ENCODE measurements around the gene TNFAIP1.

The TNFAIP1 gene

GRCh38 chr17:28369684-28370034 is 34.1 kb downstream of the TNFAIP1 start:
- Histone ChIP-seq H3K9ac (no peak overlapping the region), H3K27me3 (no peaks in the 10 kb centered on the region), H3K4me3 (no peak overlapping the region), H3K4me1 (peaks cover 32% of the 10 kb centered on the region), H3K36me3 (peaks cover 15% of the 10 kb centered on the region; the same call in 1 of the 2 replicates), H3K27ac (no peak overlapping the region), H4K20me1 (peaks cover 32% of the 10 kb centered on the region), H3K4me2 (no peak overlapping the region), H3K9me3 (no peaks in the 10 kb centered on the region)
- no peak for TF ChIP-seq Cebpa-rat (IDR thresholded peaks at IDR 0.05)

DNA sequence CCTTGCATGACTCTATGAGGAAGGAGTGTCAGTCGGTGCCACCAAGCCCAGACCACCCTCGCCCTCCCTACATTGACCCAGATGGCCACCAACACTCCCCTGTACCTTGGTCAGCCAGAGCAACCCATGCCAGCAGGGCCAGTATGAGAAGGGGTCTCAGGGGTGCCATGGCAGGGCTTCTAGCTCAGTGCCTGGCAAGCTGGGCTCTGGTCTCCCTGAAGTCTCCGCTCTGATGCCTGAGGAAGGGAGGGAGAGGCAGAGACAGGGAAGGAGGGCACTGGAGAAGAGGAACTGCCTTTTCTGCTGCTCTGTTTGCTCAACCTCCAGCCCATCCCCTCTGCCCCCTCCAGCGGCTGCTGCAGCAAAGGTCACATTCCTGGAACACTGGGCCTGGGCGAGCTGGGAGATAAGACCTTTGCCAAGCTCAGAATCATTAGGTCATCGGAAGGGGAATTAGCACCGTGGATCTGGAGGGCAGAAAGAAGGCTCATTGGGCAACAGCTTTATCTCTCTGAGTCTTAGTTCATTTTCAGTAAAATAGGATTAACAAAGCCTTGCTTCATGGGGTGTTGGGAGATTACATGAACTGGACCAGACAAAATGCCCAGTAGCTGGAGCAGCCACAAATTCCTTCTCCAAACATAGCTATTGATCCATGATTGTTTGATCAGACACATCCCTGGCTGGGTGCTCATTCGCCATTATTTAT is 34.6 kb downstream of the TNFAIP1 start, which contains the start of gene VTN:
TSS of gene VTN (minus strand) at position 273 of the 709 bp plus-strand sequence. CDS start at position 169, 104 bp downstream.
- Histone ChIP-seq H3K4me3 (peak within 1 kb of the TSS; percentile 77), H3K4me1 (peaks cover 32% of the 10 kb centered on the region), H3K9me3 (no peaks in the 10 kb centered on the region), H3K27me3 (no peaks in the 10 kb centered on the region), H3K4me2 (peak within 1 kb of the TSS; percentile 95), H3K27ac (no peak within 1 kb of the TSS), H3K9ac (no peak within 1 kb of the TSS), H4K20me1 (peaks cover 38% of the 10 kb centered on the region), H3K36me3 (peaks cover 15% of the 10 kb centered on the region; the same call in 1 of the 2 replicates)
- TF ChIP-seq Cebpa-rat (IDR thresholded peaks at IDR 0.05): no peak

DNA sequence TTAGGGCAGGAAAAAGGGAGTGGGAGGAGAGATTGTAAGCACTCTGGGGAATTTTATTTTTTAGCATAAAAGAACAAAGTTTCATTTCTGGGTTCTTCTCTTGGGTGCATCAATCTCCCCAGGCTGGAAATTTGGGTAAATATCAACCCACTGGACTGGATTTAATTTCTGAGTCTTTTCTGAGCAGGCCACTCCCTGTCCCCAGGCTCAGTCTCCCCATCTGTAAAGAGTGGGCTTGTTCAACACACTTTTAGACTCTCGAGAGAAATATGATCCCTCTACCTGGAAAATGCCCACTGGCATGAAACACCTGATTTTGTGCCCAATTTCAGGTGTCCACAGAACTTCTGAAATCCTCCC is 35.2 kb downstream of the TNFAIP1 start:
- peak overlapping the region; percentile 77 for H3K4me3 ChIP-seq
- H3K27ac ChIP-seq: no peak overlapping the region
- no peak overlapping the region for H3K9ac ChIP-seq

DNA sequence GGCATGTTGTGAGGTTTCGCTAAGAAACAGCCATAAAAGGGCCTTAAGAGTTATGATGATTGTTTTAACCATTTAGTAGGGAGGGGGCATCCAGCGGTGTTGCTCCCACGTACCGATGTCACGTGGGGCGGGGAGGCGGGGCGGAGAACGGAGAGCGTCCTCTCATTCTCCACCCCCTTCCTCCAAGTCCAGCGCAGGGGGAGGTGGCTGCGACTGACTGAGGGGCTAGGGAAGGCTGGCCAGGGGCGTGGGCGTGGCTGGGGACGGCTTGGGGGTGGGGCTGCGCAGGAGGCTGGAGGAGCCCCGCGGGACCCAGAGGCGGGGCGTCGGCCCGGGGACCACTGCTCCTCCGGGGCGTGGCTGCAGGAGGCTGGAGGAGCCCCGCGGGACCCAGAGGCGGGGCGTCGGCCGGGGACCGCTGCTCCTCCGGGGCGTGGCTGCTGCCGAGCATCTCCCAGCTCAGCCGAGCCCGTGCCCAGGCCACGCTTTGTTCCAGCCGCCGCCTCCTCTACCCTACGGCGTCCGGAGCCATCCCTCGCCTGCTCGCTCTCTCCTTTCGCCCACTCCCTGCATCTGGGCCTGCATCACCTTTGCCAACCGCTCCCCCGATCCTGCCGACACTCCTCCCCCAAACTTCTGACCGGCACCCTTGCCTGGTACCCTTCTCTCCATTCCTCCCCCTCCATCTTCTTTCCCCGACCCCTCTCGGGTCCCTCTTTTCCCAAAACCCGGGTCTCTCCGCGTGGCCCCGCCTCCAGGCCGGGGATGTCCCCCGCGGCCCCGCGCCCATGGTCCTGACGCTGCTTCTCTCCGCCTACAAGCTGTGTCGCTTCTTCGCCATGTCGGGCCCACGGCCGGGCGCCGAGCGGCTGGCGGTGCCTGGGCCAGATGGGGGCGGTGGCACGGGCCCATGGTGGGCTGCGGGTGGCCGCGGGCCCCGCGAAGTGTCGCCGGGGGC is 36.0 kb downstream of the TNFAIP1 start, which contains the start of gene SARM1:
TSS of gene SARM1 (plus strand) at position 450 of the 958 bp plus-strand sequence. CDS start at position 789, 339 bp downstream.
- Histone ChIP-seq H3K4me3 (peak within 1 kb of the TSS; percentile 77), H3K9ac (peak within 1 kb of the TSS; percentile 73), H3K27ac (peak within 1 kb of the TSS; percentile 64)

More for the DNA sequence above, 35.2 kb downstream of the TNFAIP1 start:
- no peak for TF ChIP-seq Cebpa-rat (IDR thresholded peaks at IDR 0.05)
- Histone ChIP-seq H3K27me3 (no peaks in the 10 kb centered on the region), H3K4me2 (peak overlapping the region; percentile 95), H3K4me1 (peaks cover 32% of the 10 kb centered on the region), H4K20me1 (peaks cover 43% of the 10 kb centered on the region), H3K36me3 (peaks cover 10% of the 10 kb centered on the region; the same call in 1 of the 2 replicates), H3K9me3 (no peaks in the 10 kb centered on the region)

DNA sequence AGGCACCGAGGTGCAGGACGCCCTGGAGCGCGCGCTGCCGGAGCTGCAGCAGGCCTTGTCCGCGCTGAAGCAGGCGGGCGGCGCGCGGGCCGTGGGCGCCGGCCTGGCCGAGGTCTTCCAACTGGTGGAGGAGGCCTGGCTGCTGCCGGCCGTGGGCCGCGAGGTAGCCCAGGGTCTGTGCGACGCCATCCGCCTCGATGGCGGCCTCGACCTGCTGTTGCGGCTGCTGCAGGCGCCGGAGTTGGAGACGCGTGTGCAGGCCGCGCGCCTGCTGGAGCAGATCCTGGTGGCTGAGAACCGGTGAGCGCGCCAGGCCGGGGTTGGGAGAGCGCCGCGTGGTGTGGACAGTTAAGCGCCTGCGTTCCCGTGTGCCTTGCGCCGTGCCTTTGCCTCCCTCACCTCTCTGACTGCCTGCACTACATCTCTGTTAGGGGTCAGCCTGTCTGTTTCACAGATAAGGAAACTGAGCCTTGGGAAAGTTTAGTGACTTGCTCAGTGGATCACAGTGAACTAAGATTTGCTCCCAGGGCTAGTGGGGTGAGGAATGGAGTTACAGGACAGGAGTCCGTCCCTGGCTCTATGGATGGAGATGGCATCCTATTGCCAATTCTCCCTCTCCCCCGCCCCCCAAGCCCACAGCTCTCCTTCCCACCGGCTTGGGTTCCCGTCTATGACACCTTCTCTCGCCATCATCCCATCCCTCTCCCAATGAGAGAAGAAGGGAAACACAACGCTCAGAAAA is 36.8 kb downstream of the TNFAIP1 start:
- TF ChIP-seq Cebpa-rat (IDR thresholded peaks at IDR 0.05): no peak
- Histone ChIP-seq H3K9ac (peak overlapping the region; percentile 73), H3K36me3 (peaks cover 17% of the 10 kb centered on the region; the same call in 1 of the 2 replicates), H3K27ac (peak overlapping the region; percentile 64), H3K4me3 (peak overlapping the region; percentile 77), H3K9me3 (no peaks in the 10 kb centered on the region), H4K20me1 (peaks cover 56% of the 10 kb centered on the region), H3K4me1 (peaks cover 32% of the 10 kb centered on the region), H3K4me2 (peak overlapping the region; percentile 95), H3K27me3 (no peaks in the 10 kb centered on the region)

More for the DNA sequence above, 36.0 kb downstream of the TNFAIP1 start, which contains the start of gene SARM1:
- Histone ChIP-seq H3K36me3 (peaks cover 10% of the 10 kb centered on the region; the same call in 1 of the 2 replicates), H3K27me3 (no peaks in the 10 kb centered on the region), H3K4me1 (peaks cover 32% of the 10 kb centered on the region), H3K9me3 (no peaks in the 10 kb centered on the region), H3K4me2 (peak within 1 kb of the TSS; percentile 95), H4K20me1 (peaks cover 49% of the 10 kb centered on the region)
- no peak for TF ChIP-seq Cebpa-rat (IDR thresholded peaks at IDR 0.05)

DNA sequence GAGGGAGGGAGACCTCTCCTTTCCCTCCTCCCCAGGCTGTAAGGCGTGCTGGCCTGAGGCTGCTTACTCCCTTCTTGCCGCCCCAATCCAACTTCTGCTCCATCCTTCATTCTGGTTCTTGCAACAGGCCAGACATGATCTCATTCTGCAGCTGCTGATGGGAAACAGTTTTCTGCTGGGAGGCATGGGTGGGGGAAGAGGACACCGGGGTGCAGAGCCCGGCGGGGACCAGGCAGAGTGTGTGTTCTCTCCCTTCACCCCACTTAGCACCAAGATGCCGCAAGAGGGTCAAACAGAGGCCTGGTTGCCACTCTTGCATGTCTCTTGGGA is 37.3 kb downstream of the TNFAIP1 start:
- Histone ChIP-seq H4K20me1 (peaks cover 61% of the 10 kb centered on the region), H3K9me3 (no peaks in the 10 kb centered on the region), H3K4me2 (peak overlapping the region; percentile 95), H3K4me3 (peak overlapping the region; percentile 77), H3K9ac (peak overlapping the region; percentile 73; the same call in 1 of the 2 replicates), H3K4me1 (peaks cover 32% of the 10 kb centered on the region), H3K36me3 (peaks cover 22% of the 10 kb centered on the region), H3K27me3 (no peaks in the 10 kb centered on the region), H3K27ac (no peak overlapping the region; the same call in 1 of the 2 replicates)
- no peak for TF ChIP-seq Cebpa-rat (IDR thresholded peaks at IDR 0.05)

GRCh38 chr17:28379814-28380801 is 44.5 kb downstream of the TNFAIP1 start:
- no peak for TF ChIP-seq Cebpa-rat (IDR thresholded peaks at IDR 0.05)
- Histone ChIP-seq H3K4me2 (peak overlapping the region; percentile 28; the same call in 1 of the 2 replicates), H3K9me3 (no peaks in the 10 kb centered on the region), H4K20me1 (peaks cover 48% of the 10 kb centered on the region), H3K27me3 (peaks cover 20% of the 10 kb centered on the region), H3K4me1 (peaks cover 30% of the 10 kb centered on the region), H3K36me3 (peaks cover 35% of the 10 kb centered on the region), H3K9ac (no peak overlapping the region), H3K27ac (no peak overlapping the region), H3K4me3 (no peak overlapping the region)

DNA sequence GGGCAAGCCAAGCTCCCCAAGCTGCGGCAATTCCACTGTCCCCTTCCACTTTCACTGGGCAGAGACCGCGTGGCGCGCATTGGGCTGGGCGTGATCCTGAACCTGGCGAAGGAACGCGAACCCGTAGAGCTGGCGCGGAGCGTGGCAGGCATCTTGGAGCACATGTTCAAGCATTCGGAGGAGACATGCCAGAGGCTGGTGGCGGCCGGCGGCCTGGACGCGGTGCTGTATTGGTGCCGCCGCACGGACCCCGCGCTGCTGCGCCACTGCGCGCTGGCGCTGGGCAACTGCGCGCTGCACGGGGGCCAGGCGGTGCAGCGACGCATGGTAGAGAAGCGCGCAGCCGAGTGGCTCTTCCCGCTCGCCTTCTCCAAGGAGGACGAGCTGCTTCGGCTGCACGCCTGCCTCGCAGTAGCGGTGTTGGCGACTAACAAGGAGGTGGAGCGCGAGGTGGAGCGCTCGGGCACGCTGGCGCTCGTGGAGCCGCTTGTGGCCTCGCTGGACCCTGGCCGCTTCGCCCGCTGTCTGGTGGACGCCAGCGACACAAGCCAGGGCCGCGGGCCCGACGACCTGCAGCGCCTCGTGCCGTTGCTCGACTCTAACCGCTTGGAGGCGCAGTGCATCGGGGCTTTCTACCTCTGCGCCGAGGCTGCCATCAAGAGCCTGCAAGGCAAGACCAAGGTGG is 45.7 kb downstream of the TNFAIP1 start:
- no peak for TF ChIP-seq Cebpa-rat (IDR thresholded peaks at IDR 0.05)
- no peak overlapping the region for H3K27ac ChIP-seq
- no peak overlapping the region for H3K9ac ChIP-seq
- no peak overlapping the region for H3K4me2 ChIP-seq
- H3K4me1 ChIP-seq: peaks cover 35% of the 10 kb centered on the region
- peaks cover 29% of the 10 kb centered on the region for H3K27me3 ChIP-seq
- H3K4me3 ChIP-seq: no peak overlapping the region
- peaks cover 36% of the 10 kb centered on the region for H4K20me1 ChIP-seq
- H3K36me3 ChIP-seq: peaks cover 35% of the 10 kb centered on the region
- no peaks in the 10 kb centered on the region for H3K9me3 ChIP-seq
